HepG2 (cell line): ENCODE results near the gene GMEB2. TPM values are rescaled to one million over a fixed set of nuclear protein-coding genes. Genes with fewer than 3 reads are reported as not detected.

Experiments used
- HNRNPLL ChIP-seq: fragments of 200-400 bp; formaldehyde crosslinking; IDR thresholded peaks from 2 replicates; pipeline ENCODE4 v1.6.1; 2017; ENCODE audit warnings: mild to moderate bottlenecking, low read depth, low read length; ENCODE audit not compliant: poor library complexity, severe bottlenecking
- HOXD1 ChIP-seq: sonication (generic); formaldehyde crosslinking; IDR thresholded peaks from 2 replicates; pipeline ENCODE4 v1.5.0; 2020; ENCODE audit warnings: missing genetic modification reagents
- IKZF4 ChIP-seq: sonication (generic); formaldehyde crosslinking; IDR thresholded peaks from 2 replicates; pipeline ENCODE4 v1.5.1; 2020; ENCODE audit warnings: borderline replicate concordance, mild to moderate bottlenecking, low read depth, missing genetic modification reagents; ENCODE audit errors: not compliant biosample characterization
- KDM5A ChIP-seq: fragments of 200-600 bp; sonication (generic); IDR thresholded peaks from 2 replicates; pipeline ENCODE4 v1.7.0; 2018; ENCODE audit warnings: antibody characterized with exemption, mild to moderate bottlenecking, low read length, borderline replicate concordance
- LCORL ChIP-seq, 2 experiments: fragments of 450-650 bp in 1 of 2; sonication (generic) in 1 of 2; formaldehyde crosslinking in 1 of 2; IDR thresholded peaks; 2 replicates each; pipeline versions ENCODE4 v1.5.0 to v1.6.1; 2017 to 2020; ENCODE audit warnings: antibody characterized with exemption in 1 of 2, missing genetic modification reagents in 1 of 2
- MXD4 ChIP-seq: IDR thresholded peaks from 2 replicates; pipeline ENCODE4 v1.6.1; 2016; ENCODE audit warnings: mild to moderate bottlenecking, missing biosample characterization, missing genetic modification reagents
- NFE2 ChIP-seq: sonication (generic); formaldehyde crosslinking; IDR thresholded peaks from 2 replicates; pipeline ENCODE4 v1.4.0; 2020; ENCODE audit warnings: missing genetic modification reagents
- NR2F2 ChIP-seq: IDR thresholded peaks from 2 replicates; pipeline ENCODE4 v1.6.1; 2012; ENCODE audit warnings: low read depth, inconsistent platforms, borderline replicate concordance
- PHF21A ChIP-seq: sonication (generic); formaldehyde crosslinking; IDR thresholded peaks from 2 replicates; pipeline ENCODE4 v1.5.0; 2020; ENCODE audit warnings: mild to moderate bottlenecking, missing genetic modification reagents
- PRPF4 ChIP-seq: fragments of 200-400 bp; formaldehyde crosslinking; IDR thresholded peaks from 2 replicates; pipeline ENCODE4 v1.6.1; 2016; ENCODE audit warnings: low read length, low read depth; ENCODE audit not compliant: poor library complexity, severe bottlenecking
- SOX6 ChIP-seq, 2 experiments: fragments of 450-650 bp in 1 of 2; sonication (generic) in 1 of 2; formaldehyde crosslinking in 1 of 2; IDR thresholded peaks; 2 replicates each; pipeline versions ENCODE4 v1.4.0 to v1.6.1; 2017 to 2020; ENCODE audit warnings: antibody characterized with exemption in 1 of 2, mild to moderate bottlenecking in 1 of 2, missing genetic modification reagents in 1 of 2
- TSC22D2 ChIP-seq: sonication (generic); formaldehyde crosslinking; IDR thresholded peaks from 2 replicates; pipeline ENCODE4 v1.5.1; 2020; ENCODE audit warnings: missing genetic modification reagents, mild to moderate bottlenecking, borderline replicate concordance
- ZNF3 ChIP-seq: IDR thresholded peaks from 2 replicates; pipeline ENCODE4 v1.7.0; 2017; ENCODE audit warnings: inconsistent platforms
- polyA plus RNA-seq, 8 experiments: library from polyadenylated mRNA; depleted of rRNA in 3 of 8; stranded (reverse) in 7 of 8; unstranded in 1 of 8; fragments of >200 nt; fragmentation: Illumina TruSeq in 4 of 8; extraction: Trizol in 4 of 8; gene quantifications; 2 replicates each; pipeline versions ENCODE4 v1.2.1 to v1.2.3, GENCODE V29; 2011 to 2016; ENCODE audit warnings: low read depth in 4 of 8, missing spikeins in 1 of 8, mixed read lengths in 1 of 8; ENCODE audit not compliant: insufficient read depth in 1 of 8
- total RNA-seq, 5 experiments: library from RNA; depleted of rRNA; stranded (reverse); fragments of >200 nt; fragmentation: Illumina TruSeq; extraction: Trizol; gene quantifications; 2 replicates each; pipeline ENCODE4 v1.2.3, GENCODE V29; 2016; ENCODE audit warnings: low read depth in 1 of 5
- TF ChIP-seq, protein P1 (sequence below): sonication (generic); formaldehyde crosslinking; IDR thresholded peaks from 2 replicates; pipeline ENCODE4 v1.5.0; 2020; ENCODE audit warnings: missing genetic modification reagents
- TF ChIP-seq, protein P2 (sequence below): IDR thresholded peaks from 2 replicates; pipeline ENCODE4 v1.6.1; 2012; ENCODE audit warnings: inconsistent platforms
- TF ChIP-seq, protein P3 (sequence below): sonication (generic); formaldehyde crosslinking; IDR thresholded peaks from 2 replicates; pipeline ENCODE4 v1.4.0; 2020; ENCODE audit warnings: missing genetic modification reagents
- TF ChIP-seq, protein P4 (sequence below): sonication (generic); formaldehyde crosslinking; IDR thresholded peaks from 2 replicates; pipeline ENCODE4 v1.8.0; 2022; ENCODE audit warnings: missing genetic modification reagents, mild to moderate bottlenecking, inconsistent platforms, borderline replicate concordance
- TF ChIP-seq, protein P5 (sequence below): IDR thresholded peaks from 2 replicates; pipeline ENCODE4 v1.6.1; 2016; ENCODE audit warnings: mild to moderate bottlenecking, missing biosample characterization, missing genetic modification reagents
- TF ChIP-seq, protein P6 (sequence below): sonication (generic); formaldehyde crosslinking; IDR thresholded peaks from 2 replicates; pipeline ENCODE4 v1.4.0; 2020; ENCODE audit warnings: missing genetic modification reagents, borderline replicate concordance

Gene GMEB2
- total and polyA plus RNA-seq, 2 of the 13 experiments (the other 11 are each of a cell fraction or from before 2014, with no cell fraction given) = 10.6 to 12.4 TPM

DNA sequence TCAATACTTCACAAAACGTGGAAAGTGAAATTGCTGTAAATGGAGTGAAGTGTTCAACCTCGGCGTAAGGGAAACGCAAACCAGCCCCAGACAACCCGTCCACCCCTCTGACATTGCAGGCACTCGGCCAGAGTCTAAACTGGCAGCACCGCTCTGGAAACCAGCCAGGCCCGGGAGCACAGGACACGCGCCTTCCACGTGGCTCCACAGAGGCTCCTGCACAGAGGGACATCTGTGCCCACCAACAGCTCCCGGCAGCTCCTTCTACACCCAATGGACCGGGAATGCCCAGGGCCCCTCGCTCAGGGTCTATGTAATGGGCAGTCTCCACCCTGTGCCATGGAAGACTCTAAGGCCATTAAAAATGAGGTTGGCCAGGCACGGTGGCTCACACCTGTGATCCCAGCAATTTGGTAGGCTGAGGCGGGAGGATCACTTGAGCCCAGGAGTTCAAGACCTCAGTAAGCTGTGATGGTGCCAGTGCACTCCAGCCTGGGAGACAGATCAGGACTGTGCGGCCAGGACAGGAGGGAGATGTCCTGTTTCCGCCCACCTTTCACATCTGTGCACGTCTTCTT lies 49.5 kb downstream of the GMEB2 start (continued):
- TF ChIP-seq, protein P1, sequence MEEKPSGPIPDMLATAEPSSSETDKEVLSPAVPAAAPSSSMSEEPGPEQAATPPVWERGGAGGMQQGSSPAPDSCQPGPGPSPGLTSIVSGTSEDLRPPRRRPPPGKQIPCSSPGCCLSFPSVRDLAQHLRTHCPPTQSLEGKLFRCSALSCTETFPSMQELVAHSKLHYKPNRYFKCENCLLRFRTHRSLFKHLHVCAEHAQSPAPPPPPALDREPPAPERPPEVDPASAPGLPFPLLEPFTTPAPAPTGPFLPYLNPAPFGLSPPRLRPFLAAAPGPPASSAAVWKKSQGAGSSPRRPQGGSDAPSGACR = peak; percentile 64; the same call in 1 of the 2 replicates
- TF ChIP-seq SOX6 (IDR thresholded peaks at IDR 0.05) (no peak), SOX6 (CRISPR knock-in tag; IDR thresholded peaks at IDR 0.05) (peak; percentile 34; the same call in 1 of the 2 replicates), MXD4 (peak; percentile 61; the same call in 1 of the 2 replicates), KDM5A (no peak), NFE2 (CRISPR knock-in tag) (no peak), HNRNPLL (peak; percentile 30), TSC22D2 (CRISPR knock-in tag) (0 out of 2 replicates have a peak, but pooled peaks have one; percentile 52), HOXD1 (CRISPR knock-in tag) (no peak), LCORL (IDR thresholded peaks at IDR 0.05) (no peak), LCORL (CRISPR knock-in tag; IDR thresholded peaks at IDR 0.05) (0 out of 2 replicates have a peak, but pooled peaks have one; percentile 46), PHF21A (CRISPR knock-in tag) (0 out of 2 replicates have a peak, but pooled peaks have one; percentile 49), PRPF4 (no peak), ZNF3 (CRISPR knock-in tag) (no peak), NR2F2 (no peak), IKZF4 (no peak)
- TF ChIP-seq, protein P2, sequence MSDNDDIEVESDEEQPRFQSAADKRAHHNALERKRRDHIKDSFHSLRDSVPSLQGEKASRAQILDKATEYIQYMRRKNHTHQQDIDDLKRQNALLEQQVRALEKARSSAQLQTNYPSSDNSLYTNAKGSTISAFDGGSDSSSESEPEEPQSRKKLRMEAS = peak; percentile 92
- TF ChIP-seq, protein P3, sequence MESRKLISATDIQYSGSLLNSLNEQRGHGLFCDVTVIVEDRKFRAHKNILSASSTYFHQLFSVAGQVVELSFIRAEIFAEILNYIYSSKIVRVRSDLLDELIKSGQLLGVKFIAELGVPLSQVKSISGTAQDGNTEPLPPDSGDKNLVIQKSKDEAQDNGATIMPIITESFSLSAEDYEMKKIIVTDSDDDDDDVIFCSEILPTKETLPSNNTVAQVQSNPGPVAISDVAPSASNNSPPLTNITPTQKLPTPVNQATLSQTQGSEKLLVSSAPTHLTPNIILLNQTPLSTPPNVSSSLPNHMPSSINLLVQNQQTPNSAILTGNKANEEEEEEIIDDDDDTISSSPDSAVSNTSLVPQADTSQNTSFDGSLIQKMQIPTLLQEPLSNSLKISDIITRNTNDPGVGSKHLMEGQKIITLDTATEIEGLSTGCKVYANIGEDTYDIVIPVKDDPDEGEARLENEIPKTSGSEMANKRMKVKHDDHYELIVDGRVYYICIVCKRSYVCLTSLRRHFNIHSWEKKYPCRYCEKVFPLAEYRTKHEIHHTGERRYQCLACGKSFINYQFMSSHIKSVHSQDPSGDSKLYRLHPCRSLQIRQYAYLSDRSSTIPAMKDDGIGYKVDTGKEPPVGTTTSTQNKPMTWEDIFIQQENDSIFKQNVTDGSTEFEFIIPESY (CRISPR knock-in tag) = peak; percentile 57; the same call in 1 of the 2 replicates
- TF ChIP-seq, protein P4, sequence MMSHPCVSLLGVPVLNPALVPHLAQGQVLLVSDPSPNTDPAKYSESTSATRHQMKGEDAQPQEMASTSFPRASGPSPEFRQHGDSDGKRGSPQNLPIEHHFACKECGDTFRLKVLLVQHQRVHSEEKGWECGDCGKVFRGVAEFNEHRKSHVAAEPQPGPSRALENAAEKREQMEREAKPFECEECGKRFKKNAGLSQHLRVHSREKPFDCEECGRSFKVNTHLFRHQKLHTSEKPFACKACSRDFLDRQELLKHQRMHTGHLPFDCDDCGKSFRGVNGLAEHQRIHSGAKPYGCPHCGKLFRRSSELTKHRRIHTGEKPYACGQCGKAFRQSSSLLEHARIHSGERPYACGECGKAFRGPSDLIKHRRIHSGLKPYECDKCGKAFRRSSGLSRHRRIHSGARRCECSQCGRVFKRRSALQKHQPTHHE (CRISPR knock-in tag) = 0 out of 2 replicates have a peak, but pooled peaks have one; percentile 69
- TF ChIP-seq, protein P5, sequence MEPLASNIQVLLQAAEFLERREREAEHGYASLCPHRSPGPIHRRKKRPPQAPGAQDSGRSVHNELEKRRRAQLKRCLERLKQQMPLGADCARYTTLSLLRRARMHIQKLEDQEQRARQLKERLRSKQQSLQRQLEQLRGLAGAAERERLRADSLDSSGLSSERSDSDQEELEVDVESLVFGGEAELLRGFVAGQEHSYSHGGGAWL (CRISPR knock-in tag) = no peak
- TF ChIP-seq, protein P6, sequence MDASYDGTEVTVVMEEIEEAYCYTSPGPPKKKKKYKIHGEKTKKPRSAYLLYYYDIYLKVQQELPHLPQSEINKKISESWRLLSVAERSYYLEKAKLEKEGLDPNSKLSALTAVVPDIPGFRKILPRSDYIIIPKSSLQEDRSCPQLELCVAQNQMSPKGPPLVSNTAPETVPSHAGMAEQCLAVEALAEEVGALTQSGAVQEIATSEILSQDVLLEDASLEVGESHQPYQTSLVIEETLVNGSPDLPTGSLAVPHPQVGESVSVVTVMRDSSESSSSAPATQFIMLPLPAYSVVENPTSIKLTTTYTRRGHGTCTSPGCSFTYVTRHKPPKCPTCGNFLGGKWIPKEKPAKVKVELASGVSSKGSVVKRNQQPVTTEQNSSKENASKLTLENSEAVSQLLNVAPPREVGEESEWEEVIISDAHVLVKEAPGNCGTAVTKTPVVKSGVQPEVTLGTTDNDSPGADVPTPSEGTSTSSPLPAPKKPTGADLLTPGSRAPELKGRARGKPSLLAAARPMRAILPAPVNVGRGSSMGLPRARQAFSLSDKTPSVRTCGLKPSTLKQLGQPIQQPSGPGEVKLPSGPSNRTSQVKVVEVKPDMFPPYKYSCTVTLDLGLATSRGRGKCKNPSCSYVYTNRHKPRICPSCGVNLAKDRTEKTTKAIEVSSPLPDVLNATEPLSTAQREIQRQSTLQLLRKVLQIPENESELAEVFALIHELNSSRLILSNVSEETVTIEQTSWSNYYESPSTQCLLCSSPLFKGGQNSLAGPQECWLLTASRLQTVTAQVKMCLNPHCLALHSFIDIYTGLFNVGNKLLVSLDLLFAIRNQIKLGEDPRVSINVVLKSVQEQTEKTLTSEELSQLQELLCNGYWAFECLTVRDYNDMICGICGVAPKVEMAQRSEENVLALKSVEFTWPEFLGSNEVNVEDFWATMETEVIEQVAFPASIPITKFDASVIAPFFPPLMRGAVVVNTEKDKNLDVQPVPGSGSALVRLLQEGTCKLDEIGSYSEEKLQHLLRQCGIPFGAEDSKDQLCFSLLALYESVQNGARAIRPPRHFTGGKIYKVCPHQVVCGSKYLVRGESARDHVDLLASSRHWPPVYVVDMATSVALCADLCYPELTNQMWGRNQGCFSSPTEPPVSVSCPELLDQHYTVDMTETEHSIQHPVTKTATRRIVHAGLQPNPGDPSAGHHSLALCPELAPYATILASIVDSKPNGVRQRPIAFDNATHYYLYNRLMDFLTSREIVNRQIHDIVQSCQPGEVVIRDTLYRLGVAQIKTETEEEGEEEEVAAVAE (CRISPR knock-in tag) = peak; percentile 68; the same call in 1 of the 2 replicates
